Measurements from ENCODE around the gene YOD1.

GRCh38 chr1:207021139-207021861 is 29.7 kb downstream of the YOD1 start:
- TF ChIP-seq POLR2AphosphoS5 (IDR thresholded peaks at IDR 0.05; ENCODE audit: low read depth), result no peak
- no peak for TF ChIP-seq CTCF (IDR thresholded peaks at IDR 0.05; ENCODE audit: insufficient read depth, low read length)
- no peak for TF ChIP-seq REST (IDR thresholded peaks at IDR 0.05; ENCODE audit: insufficient replicate concordance, low read depth)
- no peak for TF ChIP-seq GABPA (IDR thresholded peaks at IDR 0.05; ENCODE audit: low read depth)
- no peak for TF ChIP-seq SPI1 (IDR thresholded peaks at IDR 0.05; ENCODE audit: borderline replicate concordance, low read depth)
